Measurements from ENCODE around the gene TBX19.
A peak's percentile ranks its signal among the peaks of the same experiment; 100 is the strongest.

TBX19 gene

DNA sequence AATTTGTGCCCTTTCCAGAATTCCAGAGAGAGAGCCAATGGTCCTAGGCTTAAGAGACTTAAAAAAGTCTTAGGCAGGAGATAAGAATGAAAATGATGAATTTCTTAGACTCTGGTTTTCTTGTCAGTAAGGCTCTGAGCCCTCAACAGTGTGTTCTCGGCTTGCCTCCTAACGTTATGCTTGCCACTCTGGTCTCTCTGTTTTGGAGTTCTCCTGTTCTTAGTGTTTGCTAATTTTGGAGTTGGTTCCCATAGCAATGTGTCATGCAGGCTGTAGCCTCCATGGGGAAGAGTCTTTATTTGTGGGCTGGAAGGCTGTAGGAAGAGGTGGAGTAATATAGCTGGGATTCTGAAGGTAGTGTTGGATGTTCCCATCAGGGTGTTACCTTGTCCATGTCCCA, 19.9 kb downstream of the TBX19 start:
- DNase-seq (ENCODE audit: low read depth): no peak
- TF ChIP-seq, protein P1, sequence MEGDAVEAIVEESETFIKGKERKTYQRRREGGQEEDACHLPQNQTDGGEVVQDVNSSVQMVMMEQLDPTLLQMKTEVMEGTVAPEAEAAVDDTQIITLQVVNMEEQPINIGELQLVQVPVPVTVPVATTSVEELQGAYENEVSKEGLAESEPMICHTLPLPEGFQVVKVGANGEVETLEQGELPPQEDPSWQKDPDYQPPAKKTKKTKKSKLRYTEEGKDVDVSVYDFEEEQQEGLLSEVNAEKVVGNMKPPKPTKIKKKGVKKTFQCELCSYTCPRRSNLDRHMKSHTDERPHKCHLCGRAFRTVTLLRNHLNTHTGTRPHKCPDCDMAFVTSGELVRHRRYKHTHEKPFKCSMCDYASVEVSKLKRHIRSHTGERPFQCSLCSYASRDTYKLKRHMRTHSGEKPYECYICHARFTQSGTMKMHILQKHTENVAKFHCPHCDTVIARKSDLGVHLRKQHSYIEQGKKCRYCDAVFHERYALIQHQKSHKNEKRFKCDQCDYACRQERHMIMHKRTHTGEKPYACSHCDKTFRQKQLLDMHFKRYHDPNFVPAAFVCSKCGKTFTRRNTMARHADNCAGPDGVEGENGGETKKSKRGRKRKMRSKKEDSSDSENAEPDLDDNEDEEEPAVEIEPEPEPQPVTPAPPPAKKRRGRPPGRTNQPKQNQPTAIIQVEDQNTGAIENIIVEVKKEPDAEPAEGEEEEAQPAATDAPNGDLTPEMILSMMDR (IDR thresholded peaks at IDR 0.05; ENCODE audit: insufficient read depth, low read depth, low read length, missing control alignments): no peak
- no peak overlapping the region for H3K4me3 ChIP-seq (ENCODE audit: low read depth, low read length)

DNA sequence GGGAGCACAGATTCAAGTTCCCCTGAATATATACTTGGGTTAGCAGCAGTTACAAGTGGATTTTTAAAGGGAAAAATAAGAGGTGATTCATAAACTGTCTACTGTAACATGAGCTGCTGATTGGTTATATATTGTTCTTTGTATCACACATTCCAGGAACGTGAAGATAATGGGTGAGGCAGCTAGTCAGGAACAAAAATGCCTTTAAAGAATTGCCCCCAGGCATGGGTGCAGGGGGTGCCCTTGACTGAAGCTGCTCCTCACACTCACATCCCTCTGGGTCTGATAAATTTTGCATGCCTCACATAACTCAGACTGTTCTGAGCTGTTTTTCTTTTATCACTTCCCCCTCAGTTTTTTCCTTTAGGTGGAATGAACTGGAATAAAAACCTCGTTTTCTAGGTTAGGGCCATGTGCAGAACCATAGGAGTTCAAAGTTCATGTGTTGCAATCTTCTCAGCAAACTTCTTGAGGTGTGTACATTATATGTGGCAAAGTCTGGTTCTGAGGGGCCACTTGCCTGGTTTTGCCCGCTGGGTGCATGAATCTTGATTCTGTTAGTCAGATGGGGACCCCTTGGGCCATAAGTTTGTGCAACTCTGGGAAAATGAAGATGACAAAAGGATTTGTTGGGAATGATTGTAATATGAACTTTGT, 21.1 kb downstream of the TBX19 start:
- H3K4me3 ChIP-seq (ENCODE audit: low read depth, low read length): no peak overlapping the region
- TF ChIP-seq, protein P1 (IDR thresholded peaks at IDR 0.05; ENCODE audit: insufficient read depth, low read depth, low read length, missing control alignments): no peak
- no peak for DNase-seq (ENCODE audit: low read depth)

DNA sequence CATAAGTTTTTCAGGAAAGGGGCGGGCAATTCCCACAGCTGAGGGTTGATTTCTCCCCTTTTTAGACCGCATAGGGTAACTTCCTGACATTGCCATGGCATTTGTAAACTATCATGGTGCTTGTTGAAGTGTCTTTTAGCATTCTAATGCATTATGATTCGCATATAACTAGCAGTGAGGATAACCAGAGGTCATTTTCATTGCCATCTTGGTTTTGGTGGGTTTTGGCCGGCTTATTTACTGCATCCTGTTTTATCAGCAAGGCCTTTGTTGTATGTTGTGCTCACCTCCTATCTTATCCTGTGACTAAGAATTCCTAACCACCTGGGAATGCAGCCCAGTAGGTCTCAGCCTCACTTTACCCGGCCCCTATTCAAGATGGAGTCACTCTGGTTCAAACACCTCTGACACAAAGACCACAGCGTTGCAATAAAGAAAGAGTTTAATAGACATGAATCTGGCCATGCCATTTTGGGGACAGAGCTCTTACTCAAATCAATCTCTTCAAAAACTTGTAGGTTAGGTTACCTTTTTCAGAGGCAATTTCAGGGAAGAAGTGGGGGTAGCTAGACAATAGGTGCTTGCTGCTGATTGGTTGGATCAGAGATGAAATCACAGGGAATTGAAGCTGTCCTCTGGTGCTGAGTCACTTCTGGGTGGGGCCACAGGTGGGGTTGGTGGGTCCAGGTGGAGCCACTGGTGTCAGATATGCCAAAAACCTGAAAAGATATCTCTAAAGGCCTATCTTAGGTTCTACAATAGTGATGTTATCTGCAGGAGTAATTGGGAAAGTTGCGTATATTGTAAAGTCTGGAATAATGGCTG, 23.3 kb downstream of the TBX19 start:
- H3K4me3 ChIP-seq (ENCODE audit: low read depth, low read length): no peak overlapping the region
- TF ChIP-seq, protein P1 (IDR thresholded peaks at IDR 0.05; ENCODE audit: insufficient read depth, low read depth, low read length, missing control alignments): no peak
- DNase-seq (ENCODE audit: low read depth): no peak

DNA sequence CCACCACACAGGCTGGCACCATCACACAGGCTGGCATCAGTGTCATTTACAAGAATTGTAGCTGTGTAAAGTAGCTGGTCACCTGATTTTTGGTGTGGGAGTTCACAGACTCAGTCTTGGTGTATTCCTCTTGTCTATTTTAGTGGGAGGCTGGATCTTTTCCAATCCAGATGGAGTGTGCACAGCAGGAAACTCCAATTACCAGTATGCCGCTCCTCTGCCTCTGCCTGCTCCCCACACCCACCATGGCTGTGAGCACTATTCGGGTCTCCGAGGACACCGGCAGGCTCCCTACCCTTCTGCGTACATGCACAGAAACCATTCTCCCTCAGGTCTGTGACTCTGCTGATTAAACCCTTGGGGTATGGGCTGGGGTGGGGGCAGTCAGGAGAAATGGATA, 24.2 kb downstream of the TBX19 start:
- no peak for DNase-seq (ENCODE audit: low read depth)
- no peak overlapping the region for H3K4me3 ChIP-seq (ENCODE audit: low read depth, low read length)
- TF ChIP-seq, protein P1 (IDR thresholded peaks at IDR 0.05; ENCODE audit: insufficient read depth, low read depth, low read length, missing control alignments): no peak

DNA sequence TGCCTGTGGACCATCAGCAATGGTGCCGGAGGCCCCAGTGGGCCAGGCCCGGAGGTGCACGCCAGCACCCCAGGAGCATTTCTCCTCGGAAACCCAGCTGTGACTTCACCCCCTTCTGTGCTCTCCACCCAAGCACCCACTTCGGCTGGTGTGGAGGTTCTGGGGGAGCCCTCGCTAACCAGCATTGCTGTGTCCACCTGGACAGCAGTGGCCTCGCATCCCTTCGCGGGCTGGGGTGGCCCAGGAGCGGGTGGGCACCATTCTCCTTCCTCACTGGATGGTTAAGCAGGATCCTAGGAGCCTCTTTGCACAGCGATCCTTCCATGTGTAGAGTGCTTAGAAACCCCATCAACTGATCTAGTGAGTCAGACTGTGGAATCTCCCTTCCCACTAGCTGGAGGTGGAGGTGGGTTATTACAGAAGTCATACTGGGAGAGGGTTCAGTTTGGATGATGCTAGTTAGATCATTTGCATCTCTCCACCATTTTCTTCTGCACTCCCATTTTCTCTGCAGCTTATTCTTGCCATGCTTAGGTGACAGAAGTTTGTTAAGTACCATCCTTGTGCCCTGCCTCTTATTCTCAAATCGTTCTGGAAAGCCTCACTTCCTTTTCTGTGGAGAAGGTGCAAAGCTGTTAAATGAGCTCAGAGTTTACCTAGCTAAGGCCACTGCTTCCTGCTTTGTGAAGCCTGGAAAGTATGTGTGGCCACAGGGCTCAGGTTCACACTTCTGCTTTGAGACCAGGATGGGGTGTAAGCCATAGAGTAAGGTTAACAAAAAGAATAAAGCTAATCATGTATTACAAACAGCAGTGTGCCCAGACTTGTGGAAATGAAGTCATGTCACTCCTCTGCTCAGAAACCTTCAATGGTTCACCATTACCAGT, 32.3 kb downstream of the TBX19 start:
- DNase-seq (ENCODE audit: low read depth): peak; percentile 15
- no peak overlapping the region for H3K4me3 ChIP-seq (ENCODE audit: low read depth, low read length)
- TF ChIP-seq, protein P1 (IDR thresholded peaks at IDR 0.05; ENCODE audit: insufficient read depth, low read depth, low read length, missing control alignments): no peak

DNA sequence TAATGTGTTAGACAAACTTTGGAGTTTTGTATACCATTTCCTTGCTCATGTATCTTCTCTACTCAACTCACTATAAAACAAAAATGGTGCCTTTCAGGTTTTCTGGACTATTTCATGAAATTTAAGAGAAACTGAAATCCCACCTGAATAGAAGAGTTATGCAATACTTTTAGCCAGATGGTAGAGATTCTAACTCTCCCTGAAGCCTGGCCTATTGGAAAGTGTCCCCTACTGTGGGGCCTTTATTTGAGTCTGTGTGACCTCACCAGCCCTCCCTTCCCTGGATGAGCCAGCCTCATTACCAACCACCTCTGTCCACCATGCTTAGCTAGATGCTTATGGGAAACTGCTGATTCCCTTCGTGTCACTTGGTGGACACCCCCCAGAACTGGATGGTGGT, 35.5 kb downstream of the TBX19 start:
- no peak overlapping the region for H3K4me3 ChIP-seq (ENCODE audit: low read depth, low read length)
- no peak for DNase-seq (ENCODE audit: low read depth)
- TF ChIP-seq, protein P1 (IDR thresholded peaks at IDR 0.05; ENCODE audit: insufficient read depth, low read depth, low read length, missing control alignments): no peak

All from GM12865 (cell line).